Epithelial cell of proximal tubule (primary cell): ENCODE results near the gene KIAA1328. TPM values are rescaled to one million over a fixed set of nuclear protein-coding genes. Genes with fewer than 3 reads are reported as not detected.

ENCODE experiments used
- DNase-seq: peaks from one replicate; pipeline ENCODE4 v3.0.0-alpha.2; 2011; ENCODE audit warnings: low read depth
- H3K4me3 ChIP-seq: 2 replicates; pipeline ENCODE4 v1.5.1; 2011; ENCODE audit warnings: low read depth, mild to moderate bottlenecking, low read length
- total RNA-seq: library from RNA; depleted of rRNA; stranded (reverse); fragments of >200 nt; gene quantifications from 2 replicates; pipeline ENCODE4 v1.2.3, GENCODE V29; 2015
- TF ChIP-seq, protein P1 (sequence below): conservative IDR thresholded peaks from 2 replicates; pipeline ENCODE4 v1.5.1; 2012; ENCODE audit warnings: low read depth, mild to moderate bottlenecking, low read length

Gene KIAA1328
- total RNA-seq, 1 donor from 2014 or later: 8.2 TPM

DNA sequence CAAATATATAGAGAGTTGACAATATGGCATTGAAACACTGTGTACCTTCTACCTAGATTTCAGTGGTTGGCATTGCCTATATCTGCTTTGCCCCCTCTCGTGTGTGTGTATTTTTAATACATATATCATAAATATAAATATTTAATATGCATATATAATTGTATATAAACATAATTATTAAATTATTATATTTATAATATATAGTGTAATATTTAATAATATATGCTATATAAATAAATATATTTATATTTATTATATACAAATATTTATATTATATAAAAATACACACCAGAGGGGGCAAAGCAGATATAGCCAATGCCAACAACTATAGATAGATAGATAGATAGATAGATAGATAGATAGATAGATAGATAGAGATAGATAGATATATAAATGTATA lies 124.1 kb downstream of the KIAA1328 start:
- no peak for DNase-seq
- TF ChIP-seq, protein P1, sequence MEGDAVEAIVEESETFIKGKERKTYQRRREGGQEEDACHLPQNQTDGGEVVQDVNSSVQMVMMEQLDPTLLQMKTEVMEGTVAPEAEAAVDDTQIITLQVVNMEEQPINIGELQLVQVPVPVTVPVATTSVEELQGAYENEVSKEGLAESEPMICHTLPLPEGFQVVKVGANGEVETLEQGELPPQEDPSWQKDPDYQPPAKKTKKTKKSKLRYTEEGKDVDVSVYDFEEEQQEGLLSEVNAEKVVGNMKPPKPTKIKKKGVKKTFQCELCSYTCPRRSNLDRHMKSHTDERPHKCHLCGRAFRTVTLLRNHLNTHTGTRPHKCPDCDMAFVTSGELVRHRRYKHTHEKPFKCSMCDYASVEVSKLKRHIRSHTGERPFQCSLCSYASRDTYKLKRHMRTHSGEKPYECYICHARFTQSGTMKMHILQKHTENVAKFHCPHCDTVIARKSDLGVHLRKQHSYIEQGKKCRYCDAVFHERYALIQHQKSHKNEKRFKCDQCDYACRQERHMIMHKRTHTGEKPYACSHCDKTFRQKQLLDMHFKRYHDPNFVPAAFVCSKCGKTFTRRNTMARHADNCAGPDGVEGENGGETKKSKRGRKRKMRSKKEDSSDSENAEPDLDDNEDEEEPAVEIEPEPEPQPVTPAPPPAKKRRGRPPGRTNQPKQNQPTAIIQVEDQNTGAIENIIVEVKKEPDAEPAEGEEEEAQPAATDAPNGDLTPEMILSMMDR: no peak
- H3K4me3 ChIP-seq: no peak overlapping the region

DNA sequence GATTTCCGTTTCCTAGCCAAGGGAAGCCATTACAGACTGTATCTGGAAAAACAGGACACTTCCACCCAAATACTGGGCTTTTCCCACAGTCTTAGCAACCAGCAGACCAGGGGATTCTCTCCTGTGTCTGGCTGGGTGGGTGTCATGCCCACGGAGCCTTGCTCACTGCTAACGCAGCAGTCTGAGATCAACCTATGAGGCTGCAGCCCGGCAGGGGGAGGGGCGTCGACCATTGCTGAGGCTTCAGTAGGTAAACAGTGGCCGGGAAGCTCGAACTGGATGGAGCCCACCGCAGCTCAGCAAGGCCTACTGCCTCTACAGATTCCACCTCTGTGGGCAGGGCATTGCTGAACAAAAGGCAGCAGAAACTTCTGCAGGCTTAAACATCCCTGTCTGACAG lies 131.1 kb downstream of the KIAA1328 start:
- H3K4me3 ChIP-seq: no peak overlapping the region
- TF ChIP-seq, protein P1: no peak
- DNase-seq: no peak

DNA sequence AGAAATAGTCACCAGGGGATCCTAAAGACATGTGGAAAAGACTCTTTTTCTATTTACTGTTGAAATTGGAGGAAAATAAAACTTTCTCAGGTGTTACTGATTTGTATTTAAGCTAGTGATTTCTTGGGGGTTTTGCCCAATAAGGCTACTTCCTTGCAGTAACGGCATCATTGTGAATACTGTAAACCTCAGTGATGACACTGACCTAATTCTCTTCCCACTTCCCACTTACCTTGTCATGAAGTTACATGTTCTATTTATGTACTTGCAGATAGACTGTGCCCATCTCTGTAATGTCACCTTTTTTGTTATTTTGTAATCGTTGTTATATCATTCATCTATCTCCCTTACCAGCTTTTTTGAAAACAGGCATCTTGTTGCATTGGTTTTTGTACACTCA lies 134.5 kb downstream of the KIAA1328 start:
- DNase-seq: no peak
- H3K4me3 ChIP-seq: no peak overlapping the region
- TF ChIP-seq, protein P1: no peak

DNA sequence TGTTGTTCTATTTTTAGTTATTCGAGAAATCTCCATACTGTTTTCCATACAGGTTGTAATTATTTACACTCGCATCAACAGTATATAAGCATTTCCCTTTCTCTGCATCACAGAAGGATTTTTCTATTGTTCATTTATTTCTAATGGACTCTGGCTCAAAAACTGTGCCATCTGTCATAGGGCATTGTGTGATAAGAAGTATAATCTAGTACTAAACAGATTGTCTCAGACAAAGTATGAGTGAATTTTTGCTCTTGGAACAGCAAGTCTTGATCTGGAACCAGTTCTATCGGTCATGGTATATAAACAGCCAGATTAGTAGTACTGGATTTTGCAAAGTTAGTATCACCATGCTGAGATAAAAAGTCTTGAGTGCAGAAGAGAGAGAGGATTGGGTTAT lies 145.8 kb downstream of the KIAA1328 start:
- H3K4me3 ChIP-seq: no peak overlapping the region
- TF ChIP-seq, protein P1: no peak
- no peak for DNase-seq

DNA sequence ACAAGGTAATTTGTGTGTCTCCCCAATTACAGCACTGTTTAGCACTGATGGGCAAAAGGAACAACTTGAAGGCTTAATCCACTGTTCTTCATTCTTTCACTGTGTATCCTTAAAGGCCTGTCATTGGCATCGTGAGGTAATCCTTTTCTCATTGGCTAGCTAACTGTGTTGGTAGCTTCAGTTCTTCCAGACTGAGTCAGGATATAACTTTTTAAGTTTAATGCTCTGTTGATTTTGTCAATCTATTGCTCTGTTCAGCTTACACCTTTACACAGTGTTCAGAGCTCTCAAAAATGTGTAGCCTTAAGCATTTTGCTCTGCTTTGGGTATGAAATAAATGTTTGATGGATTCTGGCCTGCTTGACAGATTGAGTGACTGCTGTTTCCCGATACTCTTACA lies 148.2 kb downstream of the KIAA1328 start:
- H3K4me3 ChIP-seq: no peak overlapping the region
- TF ChIP-seq, protein P1: no peak
- DNase-seq: peak; percentile 56

DNA sequence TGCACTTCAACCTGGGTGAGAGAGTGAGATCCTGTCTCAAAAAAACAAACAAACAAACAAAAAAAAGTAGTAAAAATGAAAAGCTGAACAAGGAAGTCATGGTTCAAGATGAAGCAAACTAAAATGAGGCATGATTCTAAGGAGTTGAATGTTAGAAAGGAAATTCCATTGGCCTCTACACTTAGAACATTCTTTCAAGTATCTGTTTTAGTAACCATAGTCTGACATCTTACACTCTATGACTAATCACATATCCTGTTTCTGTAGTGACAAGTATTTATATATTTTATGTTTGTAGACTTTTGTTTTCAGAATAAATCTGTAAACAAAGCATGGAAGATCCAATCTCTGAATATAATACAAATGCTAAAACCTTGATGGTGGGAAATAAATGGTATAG lies 164.1 kb downstream of the KIAA1328 start:
- no peak for DNase-seq
- no peak overlapping the region for H3K4me3 ChIP-seq
- TF ChIP-seq, protein P1: no peak

DNA sequence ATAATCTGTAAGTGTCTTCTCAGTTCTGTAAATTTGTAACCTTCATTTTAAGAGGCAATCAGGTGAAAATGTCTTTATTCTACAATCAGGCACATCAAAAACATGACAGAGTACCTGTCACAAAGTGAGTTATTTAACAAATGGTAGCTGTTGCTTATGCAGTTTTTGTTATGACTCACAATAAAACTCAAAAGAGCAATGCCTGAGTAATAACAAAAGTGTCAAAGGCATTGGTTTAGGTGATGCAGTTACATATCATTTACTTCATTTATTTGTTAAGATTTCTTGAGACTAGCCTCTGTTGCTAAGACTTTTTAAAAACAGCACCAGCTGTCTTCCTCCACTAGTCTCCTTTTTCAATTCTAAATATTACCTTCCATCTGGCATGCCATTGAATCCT lies 177.8 kb downstream of the KIAA1328 start:
- TF ChIP-seq, protein P1: no peak
- H3K4me3 ChIP-seq: no peak overlapping the region
- no peak for DNase-seq
